ENCODE measurements around the gene ARSA.

DNA sequence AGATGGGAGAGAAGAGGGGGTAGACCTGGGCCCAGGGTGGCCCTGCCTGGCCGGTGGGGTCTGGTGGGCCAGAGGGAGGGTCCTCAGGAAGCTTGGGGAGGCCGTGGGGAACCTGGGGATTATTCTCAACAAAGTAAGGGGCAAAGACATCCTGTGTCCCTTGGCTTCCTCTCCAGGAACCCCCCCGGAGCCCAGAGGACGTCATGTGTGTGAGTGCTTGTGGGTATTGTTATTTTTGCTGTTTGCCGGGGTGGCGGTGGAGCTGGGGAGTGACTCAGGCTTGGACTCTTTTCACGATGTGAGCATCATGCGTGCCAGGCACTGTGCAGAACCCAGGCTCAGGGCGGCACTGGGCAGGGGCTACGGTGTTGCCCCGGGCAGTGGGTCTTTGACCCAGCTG lies 43.7 kb upstream of the ARSA start:
- TF ChIP-seq, protein P1, sequence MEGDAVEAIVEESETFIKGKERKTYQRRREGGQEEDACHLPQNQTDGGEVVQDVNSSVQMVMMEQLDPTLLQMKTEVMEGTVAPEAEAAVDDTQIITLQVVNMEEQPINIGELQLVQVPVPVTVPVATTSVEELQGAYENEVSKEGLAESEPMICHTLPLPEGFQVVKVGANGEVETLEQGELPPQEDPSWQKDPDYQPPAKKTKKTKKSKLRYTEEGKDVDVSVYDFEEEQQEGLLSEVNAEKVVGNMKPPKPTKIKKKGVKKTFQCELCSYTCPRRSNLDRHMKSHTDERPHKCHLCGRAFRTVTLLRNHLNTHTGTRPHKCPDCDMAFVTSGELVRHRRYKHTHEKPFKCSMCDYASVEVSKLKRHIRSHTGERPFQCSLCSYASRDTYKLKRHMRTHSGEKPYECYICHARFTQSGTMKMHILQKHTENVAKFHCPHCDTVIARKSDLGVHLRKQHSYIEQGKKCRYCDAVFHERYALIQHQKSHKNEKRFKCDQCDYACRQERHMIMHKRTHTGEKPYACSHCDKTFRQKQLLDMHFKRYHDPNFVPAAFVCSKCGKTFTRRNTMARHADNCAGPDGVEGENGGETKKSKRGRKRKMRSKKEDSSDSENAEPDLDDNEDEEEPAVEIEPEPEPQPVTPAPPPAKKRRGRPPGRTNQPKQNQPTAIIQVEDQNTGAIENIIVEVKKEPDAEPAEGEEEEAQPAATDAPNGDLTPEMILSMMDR (tag by site-specific recombination; IDR thresholded peaks at IDR 0.05) = no peak
- TF ChIP-seq ZNF391 (tag by site-specific recombination; IDR thresholded peaks at IDR 0.05; ENCODE audit: borderline replicate concordance, low read depth) (no peak), ZNF221 (tag by site-specific recombination; IDR thresholded peaks at IDR 0.05; ENCODE audit: borderline replicate concordance) (no peak), MYNN (tag by site-specific recombination; IDR thresholded peaks at IDR 0.05; ENCODE audit: borderline replicate concordance) (no peak), HOXA7 (CRISPR knock-in tag; IDR thresholded peaks at IDR 0.05; ENCODE audit: borderline replicate concordance) (no peak), ZNF121 (tag by site-specific recombination; IDR thresholded peaks at IDR 0.05) (no peak), BCL11A (tag by site-specific recombination; IDR thresholded peaks at IDR 0.05; ENCODE audit: low read depth) (no peak), ZNF114 (tag by site-specific recombination; IDR thresholded peaks at IDR 0.05) (no peak), ZNF274 (IDR thresholded peaks at IDR 0.05; ENCODE audit: low read length) (no peak), ZNF274 (tag by site-specific recombination; IDR thresholded peaks at IDR 0.05; ENCODE audit: borderline replicate concordance) (no peak), ZFP3 (tag by site-specific recombination; IDR thresholded peaks at IDR 0.05; ENCODE audit: low read depth) (no peak), OSR2 (tag by site-specific recombination; IDR thresholded peaks at IDR 0.05) (no peak), ZNF394 (tag by site-specific recombination; IDR thresholded peaks at IDR 0.05; ENCODE audit: borderline replicate concordance) (no peak)
- TF ChIP-seq, protein P2, sequence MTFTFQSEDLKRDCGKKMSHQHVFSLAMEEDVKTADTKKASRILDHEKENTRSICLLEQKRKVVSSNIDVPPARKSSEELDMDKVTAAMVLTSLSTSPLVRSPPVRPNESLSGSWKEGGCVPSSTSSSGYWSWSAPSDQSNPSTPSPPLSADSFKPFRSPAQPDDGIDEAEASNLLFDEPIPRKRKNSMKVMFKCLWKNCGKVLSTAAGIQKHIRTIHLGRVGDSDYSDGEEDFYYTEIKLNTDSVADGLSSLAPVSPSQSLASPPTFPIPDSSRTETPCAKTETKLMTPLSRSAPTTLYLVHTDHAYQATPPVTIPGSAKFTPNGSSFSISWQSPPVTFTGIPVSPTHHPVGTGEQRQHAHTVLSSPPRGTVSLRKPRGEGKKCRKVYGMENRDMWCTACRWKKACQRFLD (tag by site-specific recombination; IDR thresholded peaks at IDR 0.05) = no peak
- TF ChIP-seq, protein P3, sequence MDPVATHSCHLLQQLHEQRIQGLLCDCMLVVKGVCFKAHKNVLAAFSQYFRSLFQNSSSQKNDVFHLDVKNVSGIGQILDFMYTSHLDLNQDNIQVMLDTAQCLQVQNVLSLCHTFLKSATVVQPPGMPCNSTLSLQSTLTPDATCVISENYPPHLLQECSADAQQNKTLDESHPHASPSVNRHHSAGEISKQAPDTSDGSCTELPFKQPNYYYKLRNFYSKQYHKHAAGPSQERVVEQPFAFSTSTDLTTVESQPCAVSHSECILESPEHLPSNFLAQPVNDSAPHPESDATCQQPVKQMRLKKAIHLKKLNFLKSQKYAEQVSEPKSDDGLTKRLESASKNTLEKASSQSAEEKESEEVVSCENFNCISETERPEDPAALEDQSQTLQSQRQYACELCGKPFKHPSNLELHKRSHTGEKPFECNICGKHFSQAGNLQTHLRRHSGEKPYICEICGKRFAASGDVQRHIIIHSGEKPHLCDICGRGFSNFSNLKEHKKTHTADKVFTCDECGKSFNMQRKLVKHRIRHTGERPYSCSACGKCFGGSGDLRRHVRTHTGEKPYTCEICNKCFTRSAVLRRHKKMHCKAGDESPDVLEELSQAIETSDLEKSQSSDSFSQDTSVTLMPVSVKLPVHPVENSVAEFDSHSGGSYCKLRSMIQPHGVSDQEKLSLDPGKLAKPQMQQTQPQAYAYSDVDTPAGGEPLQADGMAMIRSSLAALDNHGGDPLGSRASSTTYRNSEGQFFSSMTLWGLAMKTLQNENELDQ (tag by site-specific recombination; IDR thresholded peaks at IDR 0.05; ENCODE audit: low read depth) = no peak
